SK-N-SH treated with all-trans-retinoic acid at 6 μM for 48 hours (cell line): ENCODE results near the gene NATD1.

ENCODE experiments used
- BACH2 ChIP-seq: fragments of 250-450 bp; sonication (Bioruptor Pico); IDR thresholded peaks from 2 replicates; pipeline ENCODE4 v1.9.0; 2021; ENCODE audit warnings: mild to moderate bottlenecking, borderline replicate concordance
- CSRNP3 ChIP-seq: fragments of 250-450 bp; sonication (Bioruptor Pico); IDR thresholded peaks from 2 replicates; pipeline ENCODE4 v1.5.1; 2021; ENCODE audit warnings: mild to moderate bottlenecking, moderate library complexity
- GLIS3 ChIP-seq: fragments of 250-450 bp; sonication (Bioruptor Pico); IDR thresholded peaks from 2 replicates; pipeline ENCODE4 v1.5.0; 2020; ENCODE audit warnings: mild to moderate bottlenecking, moderate library complexity
- OSR1 ChIP-seq: fragments of 250-450 bp; sonication (Bioruptor Pico); IDR thresholded peaks from 2 replicates; pipeline ENCODE4 v1.8.0; 2022; ENCODE audit warnings: moderate library complexity, mild to moderate bottlenecking, inconsistent platforms
- SNAI2 ChIP-seq: fragments of 250-450 bp; sonication (Bioruptor Pico); IDR thresholded peaks from 2 replicates; pipeline ENCODE4 v1.5.0; 2020; ENCODE audit warnings: mild to moderate bottlenecking, moderate library complexity
- TOX ChIP-seq: fragments of 250-450 bp; sonication (Bioruptor Pico); IDR thresholded peaks from 2 replicates; pipeline ENCODE4 v1.8.0; 2021; ENCODE audit warnings: mild to moderate bottlenecking, moderate library complexity, borderline replicate concordance
- ZC3H10 ChIP-seq: fragments of 250-450 bp; sonication (Bioruptor Pico); IDR thresholded peaks from 2 replicates; pipeline ENCODE4 v1.5.1; 2021; ENCODE audit warnings: mild to moderate bottlenecking, moderate library complexity
- ZNF70 ChIP-seq: fragments of 450-650 bp; formaldehyde crosslinking; IDR thresholded peaks from 2 replicates; pipeline ENCODE4 v1.5.0; 2020; ENCODE audit warnings: mild to moderate bottlenecking, moderate library complexity
- ZNF8 ChIP-seq: fragments of 450-650 bp; formaldehyde crosslinking; IDR thresholded peaks from 2 replicates; pipeline ENCODE4 v1.5.0; 2020; ENCODE audit warnings: mild to moderate bottlenecking, moderate library complexity

GRCh38 chr17:21209511-21210175, 43.6 kb downstream of the NATD1 start:
- TF ChIP-seq CSRNP3 (CRISPR knock-in tag) (no peak), SNAI2 (no peak), BACH2 (CRISPR knock-in tag) (no peak), ZNF70 (CRISPR knock-in tag) (no peak), TOX (CRISPR knock-in tag) (no peak), ZNF8 (no peak), OSR1 (CRISPR knock-in tag) (no peak), GLIS3 (CRISPR knock-in tag) (no peak), ZC3H10 (CRISPR knock-in tag) (no peak)
